Measurements from ENCODE around the gene GPRIN3.

GPRIN3 gene

DNA sequence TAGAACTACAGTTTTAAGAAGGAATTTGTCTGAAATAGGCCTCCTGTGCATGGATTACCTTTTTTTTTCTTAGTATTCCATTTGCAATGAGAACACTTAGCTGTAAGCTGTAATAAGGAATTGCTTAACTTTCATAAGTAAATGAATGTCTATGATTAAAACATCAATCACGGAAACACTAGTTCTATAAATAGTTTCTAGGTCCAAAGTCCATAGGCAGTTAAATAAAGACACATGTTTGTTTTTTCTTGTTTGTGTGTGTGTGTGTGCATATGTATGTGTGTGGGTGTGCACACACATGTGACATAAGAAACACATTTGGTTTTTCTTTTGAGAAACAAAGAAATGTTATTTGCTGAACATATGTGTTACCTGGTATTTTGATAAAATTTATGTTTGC lies 11.2 kb downstream of the GPRIN3 start:
- TF ChIP-seq, protein P1, sequence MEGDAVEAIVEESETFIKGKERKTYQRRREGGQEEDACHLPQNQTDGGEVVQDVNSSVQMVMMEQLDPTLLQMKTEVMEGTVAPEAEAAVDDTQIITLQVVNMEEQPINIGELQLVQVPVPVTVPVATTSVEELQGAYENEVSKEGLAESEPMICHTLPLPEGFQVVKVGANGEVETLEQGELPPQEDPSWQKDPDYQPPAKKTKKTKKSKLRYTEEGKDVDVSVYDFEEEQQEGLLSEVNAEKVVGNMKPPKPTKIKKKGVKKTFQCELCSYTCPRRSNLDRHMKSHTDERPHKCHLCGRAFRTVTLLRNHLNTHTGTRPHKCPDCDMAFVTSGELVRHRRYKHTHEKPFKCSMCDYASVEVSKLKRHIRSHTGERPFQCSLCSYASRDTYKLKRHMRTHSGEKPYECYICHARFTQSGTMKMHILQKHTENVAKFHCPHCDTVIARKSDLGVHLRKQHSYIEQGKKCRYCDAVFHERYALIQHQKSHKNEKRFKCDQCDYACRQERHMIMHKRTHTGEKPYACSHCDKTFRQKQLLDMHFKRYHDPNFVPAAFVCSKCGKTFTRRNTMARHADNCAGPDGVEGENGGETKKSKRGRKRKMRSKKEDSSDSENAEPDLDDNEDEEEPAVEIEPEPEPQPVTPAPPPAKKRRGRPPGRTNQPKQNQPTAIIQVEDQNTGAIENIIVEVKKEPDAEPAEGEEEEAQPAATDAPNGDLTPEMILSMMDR (IDR thresholded peaks at IDR 0.05; ENCODE audit: control insufficient read depth, extremely low read depth, insufficient read depth), result no peak
- no peak for DNase-seq (ENCODE audit: low read depth)
- no peak overlapping the region for H3K4me3 ChIP-seq (ENCODE audit: low read depth, low read length)

GRCh38 chr4:89295415-89295927 lies 12.1 kb downstream of the GPRIN3 start:
- TF ChIP-seq, protein P1 (IDR thresholded peaks at IDR 0.05; ENCODE audit: control insufficient read depth, extremely low read depth, insufficient read depth), result no peak
- DNase-seq (ENCODE audit: low read depth), result no peak
- H3K4me3 ChIP-seq (ENCODE audit: low read depth, low read length), result no peak overlapping the region

DNA sequence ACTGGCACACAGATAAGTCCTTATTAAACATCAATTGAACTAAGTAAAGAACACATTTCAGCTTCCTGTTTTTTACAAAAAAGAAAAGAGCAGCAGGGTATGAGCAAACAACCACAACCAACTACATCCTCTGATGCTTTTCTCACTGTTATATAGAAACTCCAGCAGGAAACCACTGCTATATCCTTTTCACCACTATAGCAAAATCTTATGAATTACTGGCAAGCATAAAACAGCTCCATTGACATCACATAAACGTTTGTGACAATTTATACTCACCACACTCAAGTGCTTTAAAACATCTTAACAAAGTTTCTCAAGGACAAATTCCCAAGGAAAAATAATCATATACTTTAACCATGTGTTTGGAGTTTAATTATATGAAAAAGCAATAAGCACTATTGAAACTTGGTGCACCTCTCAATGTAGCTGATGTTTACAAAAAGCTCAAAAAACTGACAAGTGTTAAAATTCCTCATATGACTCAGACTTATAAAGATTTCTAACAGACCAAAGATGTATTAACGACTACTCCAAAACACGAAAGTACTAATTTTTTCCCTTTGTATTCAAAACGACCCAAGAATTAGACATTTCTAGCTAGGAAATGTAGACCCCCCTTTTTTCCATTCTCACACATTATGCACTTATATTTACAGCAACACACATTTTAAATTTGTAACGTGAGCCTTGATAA lies 12.9 kb downstream of the GPRIN3 start:
- DNase-seq (ENCODE audit: low read depth), result no peak
- H3K4me3 ChIP-seq (ENCODE audit: low read depth, low read length), result no peak overlapping the region
- TF ChIP-seq, protein P1 (IDR thresholded peaks at IDR 0.05; ENCODE audit: control insufficient read depth, extremely low read depth, insufficient read depth), result no peak

- H3K4me3 ChIP-seq (ENCODE audit: low read depth, low read length), result no peak overlapping the region
- TF ChIP-seq, protein P1 (IDR thresholded peaks at IDR 0.05; ENCODE audit: control insufficient read depth, extremely low read depth, insufficient read depth), result no peak
- no peak for DNase-seq (ENCODE audit: low read depth)
These were observed 14.3 kb downstream of the GPRIN3 start for GRCh38 chr4:89293299-89293698.

GRCh38 chr4:89290727-89291516 lies 16.7 kb downstream of the GPRIN3 start:
- TF ChIP-seq, protein P1 (IDR thresholded peaks at IDR 0.05; ENCODE audit: control insufficient read depth, extremely low read depth, insufficient read depth), result no peak
- H3K4me3 ChIP-seq (ENCODE audit: low read depth, low read length), result no peak overlapping the region
- no peak for DNase-seq (ENCODE audit: low read depth)

GRCh38 chr4:89289312-89289711 lies 18.3 kb downstream of the GPRIN3 start:
- DNase-seq (ENCODE audit: low read depth), result no peak
- H3K4me3 ChIP-seq (ENCODE audit: low read depth, low read length), result no peak overlapping the region
- TF ChIP-seq, protein P1 (IDR thresholded peaks at IDR 0.05; ENCODE audit: control insufficient read depth, extremely low read depth, insufficient read depth), result no peak

Measured in LNCaP clone FGC (cell line).